Activated CD8-positive, alpha-beta T cell treated with anti-CD3 and anti-CD28 coated beads for 36 hours (primary cell): ENCODE results near the gene UBE2U. TPM values are rescaled to one million over a fixed set of nuclear protein-coding genes. Genes with fewer than 3 reads are reported as not detected.

Experiments
- ATAC-seq: fragments of 200-7000 bp; cut with Tn5 transposase; one replicate; pipeline ENCODE4 v1.10.0; 2021; ENCODE audit warnings: mild to moderate bottlenecking, moderate library complexity
- CTCF ChIA-PET: fragments of 350-600 bp; sonication (Branson Sonifier 250); formaldehyde crosslinking; loops from one replicate; lab custom pipeline; 2021; ENCODE audit warnings: antibody characterized with exemption; lab: Charles Lee
- POLR2A ChIA-PET: fragments of 350-600 bp; sonication (Branson Sonifier 250); formaldehyde crosslinking; loops from one replicate; lab custom pipeline; 2021; ENCODE audit warnings: antibody characterized with exemption; lab: Charles Lee
- DNase-seq: peaks from one replicate; pipeline ENCODE4 v3.0.0-alpha.2; 2020
- H3K27ac Mint-ChIP-seq: one replicate; pipeline ENCODE4 v1.8.0; 2021; ENCODE audit warnings: mild to moderate bottlenecking, mixed read lengths
- H3K27me3 Mint-ChIP-seq: one replicate; pipeline ENCODE4 v1.8.0; 2021; ENCODE audit warnings: mixed read lengths
- H3K36me3 Mint-ChIP-seq: one replicate; pipeline ENCODE4 v1.8.0; 2021; ENCODE audit warnings: low read depth, mixed read lengths
- H3K4me1 Mint-ChIP-seq: one replicate; pipeline ENCODE4 v1.8.0; 2021; ENCODE audit warnings: low read depth, mixed read lengths
- H3K4me3 Mint-ChIP-seq: one replicate; pipeline ENCODE4 v1.8.0; 2021; ENCODE audit warnings: mild to moderate bottlenecking, moderate library complexity, mixed read lengths
- H3K9me3 Mint-ChIP-seq: one replicate; pipeline ENCODE4 v1.8.0; 2021; ENCODE audit warnings: mixed read lengths
- CTCF ChIP-seq: fragments of 200-600 bp; IDR thresholded peaks from one replicate; pipeline ENCODE4 v1.8.0; 2022; ENCODE audit warnings: antibody characterized with exemption, mild to moderate bottlenecking
- intact Hi-C: fragments of 100-400 bp; cut with micrococcal nuclease; formaldehyde crosslinking; loops from one replicate; pipeline ENCODE4 v1.10.0; 2022
- total RNA-seq, 2 experiments: library from RNA; stranded (reverse); gene quantifications; one replicate each; pipeline ENCODE4 v1.2.3, GENCODE V29; 2021

UBE2U gene
- total RNA-seq, 2 experiments from 2014 or later, result not detected

DNA sequence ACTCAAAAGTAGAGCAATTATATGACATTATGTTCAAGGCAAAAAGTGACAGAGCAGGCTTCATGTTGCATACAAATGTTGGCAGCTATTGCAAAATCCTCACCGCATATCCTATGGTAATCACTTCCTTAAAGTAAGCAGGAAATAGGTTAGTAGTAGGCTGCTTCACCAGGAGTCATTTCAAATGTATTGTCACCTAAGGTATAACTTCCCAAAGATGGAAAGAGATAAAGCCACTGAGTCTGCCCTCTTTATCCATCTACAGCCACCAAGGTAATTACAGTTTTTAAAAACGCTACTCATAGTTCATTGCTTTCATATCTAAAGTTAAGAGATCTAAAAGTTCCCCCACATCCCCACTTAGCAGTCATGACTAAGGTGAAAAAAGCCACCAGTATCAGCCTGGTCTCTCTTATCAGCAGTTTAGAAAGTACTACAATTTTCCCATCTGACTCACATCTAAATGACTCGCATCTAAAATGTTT lies 31.6 kb upstream of the UBE2U start:
- peak; percentile 68 for ATAC-seq
- intact Hi-C loops, result no loop called here

DNA sequence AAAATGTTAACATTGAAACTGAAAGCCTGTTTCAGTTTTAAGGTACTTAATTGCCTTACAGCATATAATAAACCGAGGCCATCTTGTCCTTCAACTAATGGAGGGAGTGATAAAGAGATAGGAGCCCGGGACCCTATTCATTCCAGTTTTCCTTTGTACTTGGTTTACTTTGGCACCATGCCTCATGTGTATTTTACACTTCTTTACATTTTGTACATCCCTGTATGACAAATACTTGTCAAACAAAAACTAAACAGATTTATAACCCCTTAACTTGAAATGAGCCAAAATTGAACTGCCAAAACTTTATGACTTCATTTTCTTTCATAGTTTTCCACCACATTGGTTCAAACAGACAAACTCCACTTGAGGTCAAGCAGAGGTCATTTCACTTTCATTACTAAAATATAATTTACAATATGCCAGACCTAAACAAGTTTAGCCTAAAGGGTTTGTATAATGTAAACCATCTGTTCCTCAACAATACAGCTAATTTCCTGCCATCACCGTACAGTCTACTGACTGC lies 30.9 kb upstream of the UBE2U start:
- POLR2A ChIA-PET, result no interaction called here
- H3K4me1 Mint-ChIP-seq, result peaks cover 23% of the 10 kb centered on the region
- intact Hi-C loops, result no loop called here

More for the DNA sequence above, 31.6 kb upstream of the UBE2U start:
- ChIA-PET POLR2A (no interaction called here), CTCF (no interaction called here)
- DNase-seq, result no peak
- no peak overlapping the region for H3K27ac Mint-ChIP-seq
- no peak for TF ChIP-seq CTCF
- H3K27me3 Mint-ChIP-seq, result peaks cover 17% of the 10 kb centered on the region
- H3K4me1 Mint-ChIP-seq, result peaks cover 23% of the 10 kb centered on the region
- H3K36me3 Mint-ChIP-seq, result no peaks in the 10 kb centered on the region
- H3K4me3 Mint-ChIP-seq, result no peak overlapping the region
- no peaks in the 10 kb centered on the region for H3K9me3 Mint-ChIP-seq

DNA sequence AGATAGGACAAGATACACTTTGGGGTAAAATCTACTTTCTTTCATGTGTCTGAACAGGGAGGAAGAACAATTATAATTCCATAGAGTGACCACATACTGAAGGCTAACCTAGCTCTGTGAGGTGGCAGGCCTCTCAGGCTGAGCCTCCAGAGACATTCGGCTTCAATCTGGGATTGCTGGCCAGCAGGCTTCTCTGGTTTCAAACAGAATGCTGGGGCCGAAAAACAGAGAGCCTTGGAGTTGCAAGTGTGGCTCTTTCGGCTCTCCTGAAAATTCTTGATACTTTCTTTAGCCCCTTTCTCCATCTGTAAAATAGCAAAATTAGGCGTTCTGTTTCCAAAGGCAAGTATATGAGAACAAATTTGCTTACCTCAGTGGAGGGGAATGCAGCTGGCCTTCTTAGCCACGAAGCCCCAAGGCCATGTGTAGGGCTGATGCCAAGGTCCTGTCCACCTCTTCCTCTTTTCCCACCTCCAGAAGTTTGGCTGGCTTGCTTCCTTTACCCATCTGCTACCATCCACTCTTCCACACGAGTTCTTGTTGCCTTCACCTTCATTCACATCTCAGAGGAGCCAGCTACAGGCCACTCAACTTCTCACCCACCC lies 30.0 kb upstream of the UBE2U start:
- no peak for ATAC-seq
- H3K4me3 Mint-ChIP-seq, result no peak overlapping the region
- H3K9me3 Mint-ChIP-seq, result no peaks in the 10 kb centered on the region
- H3K27ac Mint-ChIP-seq, result no peak overlapping the region
- ChIA-PET POLR2A (no interaction called here), CTCF (interaction anchor here (0.8 kb wide), 1 partner anchor 34 kb away, joined by 3 read pairs; no protein-coding TSS in a partner anchor)
- no peak for TF ChIP-seq CTCF
- H3K4me1 Mint-ChIP-seq, result peaks cover 23% of the 10 kb centered on the region
- H3K27me3 Mint-ChIP-seq, result peaks cover 17% of the 10 kb centered on the region
- no peak for DNase-seq
- intact Hi-C loops, result no loop called here
- no peaks in the 10 kb centered on the region for H3K36me3 Mint-ChIP-seq

More for the DNA sequence above, 30.9 kb upstream of the UBE2U start:
- TF ChIP-seq CTCF, result no peak
- Mint-ChIP-seq H3K36me3 (no peaks in the 10 kb centered on the region), H3K27ac (no peak overlapping the region), H3K27me3 (peaks cover 17% of the 10 kb centered on the region), H3K4me3 (no peak overlapping the region), H3K9me3 (no peaks in the 10 kb centered on the region)
- CTCF ChIA-PET, result interaction anchor here (0.8 kb wide), 1 partner anchor 33 kb away, joined by 3 read pairs; no protein-coding TSS in a partner anchor
- ATAC-seq (no peak), DNase-seq (no peak)

DNA sequence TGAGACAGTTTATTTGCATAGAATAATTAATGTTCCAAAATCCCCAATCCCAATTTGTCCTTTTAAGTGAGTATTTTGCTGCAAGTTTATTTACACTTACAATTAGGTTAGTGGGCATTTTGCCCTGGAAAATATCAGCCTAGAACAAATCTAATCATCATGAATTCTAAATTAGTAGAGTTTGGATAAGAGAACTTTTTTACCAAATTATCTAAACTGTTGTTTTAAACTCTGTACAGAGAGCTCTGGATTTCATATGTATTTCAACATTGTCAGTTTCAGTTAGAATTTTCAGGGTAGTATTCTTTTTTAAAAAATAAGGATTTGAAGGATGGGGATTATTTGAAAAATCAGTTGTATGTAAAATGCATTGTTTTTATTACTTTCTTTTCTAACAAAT lies 27.8 kb upstream of the UBE2U start:
- Mint-ChIP-seq H3K27me3 (peaks cover 15% of the 10 kb centered on the region), H3K4me1 (peaks cover 23% of the 10 kb centered on the region), H3K9me3 (no peaks in the 10 kb centered on the region), H3K4me3 (no peak overlapping the region), H3K36me3 (no peaks in the 10 kb centered on the region), H3K27ac (no peak overlapping the region)
- no peak for TF ChIP-seq CTCF
- ATAC-seq (no peak), DNase-seq (no peak)
- intact Hi-C loops, result no loop called here
- CTCF ChIA-PET, result no interaction called here
- POLR2A ChIA-PET, result no interaction called here

- ChIA-PET CTCF (no interaction called here), POLR2A (no interaction called here)
- Mint-ChIP-seq H3K27ac (no peak overlapping the region), H3K4me1 (peaks cover 13% of the 10 kb centered on the region), H3K27me3 (peaks cover 9% of the 10 kb centered on the region), H3K4me3 (no peak overlapping the region), H3K36me3 (no peaks in the 10 kb centered on the region), H3K9me3 (no peaks in the 10 kb centered on the region)
- no peak for TF ChIP-seq CTCF
- no peak for ATAC-seq
- no peak for DNase-seq
- intact Hi-C loops, result no loop called here
These were observed 26.8 kb upstream of the UBE2U start for GRCh38 chr1:64176659-64177058.
